Esophagus squamous epithelium (tissue), 5 donors: ENCODE data around the gene ADAMTS15. TPM values are rescaled to one million over a fixed set of nuclear protein-coding genes. Genes with fewer than 3 reads are reported as not detected.

ENCODE experiments used
- DNase-seq: peaks from one replicate; lab custom pipeline; 2025; lab: John Stamatoyannopoulos, UW
- H3K27ac ChIP-seq, 4 donors: fragments of 200-600 bp; sonication (generic); one replicate each; pipeline ENCODE4 v1.5.1; 2016 to 2019; ENCODE audit warnings: mild to moderate bottlenecking in 1 of 4
- H3K27me3 ChIP-seq, 4 donors: fragments of 200-600 bp; sonication (generic); 1 replicate in 3 of 4; 2 replicates in 1 of 4; pipeline versions ENCODE4 v1.5.1 to v1.6.0; 2017 to 2021; ENCODE audit warnings: antibody characterized with exemption in 1 of 4
- H3K36me3 ChIP-seq, 3 donors: fragments of 200-600 bp; sonication (generic); one replicate each; pipeline ENCODE4 v1.5.1; 2016 to 2019
- H3K4me1 ChIP-seq, 3 donors: fragments of 200-600 bp; sonication (generic); one replicate each; pipeline ENCODE4 v1.5.1; 2017 to 2019
- H3K4me3 ChIP-seq, 4 donors: fragments of 200-600 bp; sonication (generic); 1 replicate in 3 of 4; 2 replicates in 1 of 4; pipeline ENCODE4 v1.5.1; 2016 to 2019; ENCODE audit warnings: mild to moderate bottlenecking in 2 of 4, moderate library complexity in 1 of 4
- H3K9me3 ChIP-seq, 3 donors: fragments of 200-600 bp; sonication (generic); one replicate each; pipeline ENCODE4 v1.5.1; 2016 to 2019
- CTCF ChIP-seq, 6 experiments: fragments of 450-650 bp in 4 of 6; fragments of 200-600 bp in 2 of 6; sonication (generic) in 2 of 6; IDR thresholded peaks; one replicate each; pipeline ENCODE4 v1.5.1; 2016 to 2019; ENCODE audit warnings: antibody characterized with exemption in 6 of 6, mild to moderate bottlenecking in 4 of 6, moderate library complexity in 4 of 6
- POLR2A ChIP-seq, 4 donors: fragments of 450-650 bp; IDR thresholded peaks; one replicate each; pipeline ENCODE4 v1.6.1; 2017; ENCODE audit warnings: antibody characterized with exemption in 4 of 4, mild to moderate bottlenecking in 4 of 4, moderate library complexity in 3 of 4
- WGBS, 2 donors: methylation state at CpG; one replicate each; pipeline ENCODE4 v1.1.5; 2018; 5-methylcytosine and 5-hydroxymethylcytosine counted together
- intact Hi-C: fragments of 100-400 bp; cut with DNase I; formaldehyde crosslinking; loops from one replicate; pipeline ENCODE4 v1.15.0; 2022
- total RNA-seq, 4 donors: library from RNA; depleted of rRNA; stranded (reverse); fragments of >200 nt; gene quantifications; one replicate each; pipeline ENCODE4 v1.1.0, GENCODE V29; 2016
- donor health status: DM: yes; HTN: yes; CAD: no.

ADAMTS15 gene
- total RNA-seq, 4 donors from 2014 or later = 0.11 to 5.7 (median 2.1) TPM

- Histone ChIP-seq H3K36me3 (no peaks in the 10 kb centered on the region), H3K4me1 (peaks cover 0 to 26% (median 14%) of the 10 kb centered on the region in 3 donors), H3K9me3 (no peaks in the 10 kb centered on the region), H3K4me3 (no peak overlapping the region), H3K27ac (peak overlapping the region in 3 of 4 donors; percentile 16 to 38 (median 25)), H3K27me3 (peaks cover 0 to 8% (median 0%) of the 10 kb centered on the region in 4 donors)
- DNase-seq = no peak
- WGBS, 2 donors = 85 to 100% methylated on average over 9 to 11 of the region's 18 CpGs
- TF ChIP-seq CTCF (IDR thresholded peaks at IDR 0.05) (no peak), POLR2A (IDR thresholded peaks at IDR 0.05) (no peak)
- intact Hi-C loops = no loop called here
These were observed 40.0 kb upstream of the ADAMTS15 start for GRCh38 chr11:130408401-130408890.

- Histone ChIP-seq H3K27me3 (peaks cover 0 to 8% (median 0%) of the 10 kb centered on the region in 4 donors), H3K4me3 (no peak overlapping the region), H3K36me3 (no peaks in the 10 kb centered on the region), H3K9me3 (no peaks in the 10 kb centered on the region), H3K27ac (peak overlapping the region in 3 of 4 donors; percentile 16 to 38 (median 25)), H3K4me1 (peaks cover 0 to 26% (median 13%) of the 10 kb centered on the region in 3 donors)
- no peak for TF ChIP-seq POLR2A (IDR thresholded peaks at IDR 0.05)
- no peak for TF ChIP-seq CTCF (IDR thresholded peaks at IDR 0.05)
- no peak for DNase-seq
- intact Hi-C loops = no loop called here
- 73 to 89% methylated on average over 6 to 8 of the region's 8 CpGs for WGBS, 2 donors
These were observed 39.5 kb upstream of the ADAMTS15 start for GRCh38 chr11:130408901-130409300.

- intact Hi-C loops = no loop called here
- 72 to 78% methylated on average over 7 of the region's 7 CpGs for WGBS, 2 donors
- H3K27me3 ChIP-seq = peaks cover 0 to 14% (median 0%) of the 10 kb centered on the region in 4 donors
- peaks cover 0 to 32% (median 18%) of the 10 kb centered on the region in 3 donors for H3K4me1 ChIP-seq
- no peak for TF ChIP-seq CTCF (IDR thresholded peaks at IDR 0.05)
- no peak for TF ChIP-seq POLR2A (IDR thresholded peaks at IDR 0.05)
- no peaks in the 10 kb centered on the region for H3K9me3 ChIP-seq
- DNase-seq = no peak
- H3K36me3 ChIP-seq = no peaks in the 10 kb centered on the region
- H3K27ac ChIP-seq = no peak overlapping the region
- H3K4me3 ChIP-seq = no peak overlapping the region
These were observed 38.7 kb upstream of the ADAMTS15 start for GRCh38 chr11:130409594-130410388.

GRCh38 chr11:130411223-130411622, 37.2 kb upstream of the ADAMTS15 start:
- peaks cover 0 to 32% (median 18%) of the 10 kb centered on the region in 3 donors for H3K4me1 ChIP-seq
- DNase-seq = no peak
- H3K36me3 ChIP-seq = no peaks in the 10 kb centered on the region
- H3K9me3 ChIP-seq = no peaks in the 10 kb centered on the region
- intact Hi-C loops = no loop called here
- no peak overlapping the region for H3K27ac ChIP-seq
- H3K4me3 ChIP-seq = no peak overlapping the region
- TF ChIP-seq CTCF (IDR thresholded peaks at IDR 0.05) (no peak), POLR2A (IDR thresholded peaks at IDR 0.05) (no peak)
- 69 to 89% methylated on average over 2 to 8 of the region's 11 CpGs for WGBS, 2 donors
- H3K27me3 ChIP-seq = peaks cover 0 to 23% (median 0%) of the 10 kb centered on the region in 4 donors
